T-helper 22 cell (primary cell): ENCODE measurements around the gene PITHD1.
A peak's percentile ranks its signal among the peaks of the same experiment; 100 is the strongest.
"Not testable (repeated sequence)": the region's sequence is repeated elsewhere in the genome, so short reads cannot be mapped to it uniquely, and the experiment has no call there.

Experiments used
- DNase-seq: peaks from one replicate; pipeline ENCODE4 v3.0.0-alpha.2; 2020; ENCODE audit warnings: low read depth

PITHD1 gene

GRCh38 chr1:23799255-23799569 lies 21.0 kb downstream of the PITHD1 start:
- DNase-seq, result no peak

- no peak for DNase-seq
These were observed 21.6 kb downstream of the PITHD1 start for GRCh38 chr1:23799570-23800399.

GRCh38 chr1:23800400-23801337 lies 22.5 kb downstream of the PITHD1 start, which contains the start of gene GALE:
Gene GALE (minus strand): TSS chr1:23800754. CDS start chr1:23799007, 1,747 bp downstream.
- peak; percentile 94 for DNase-seq

GRCh38 chr1:23801338-23801748 lies 23.1 kb downstream of the PITHD1 start:
- no peak for DNase-seq

- DNase-seq, result no peak
These were observed 23.7 kb downstream of the PITHD1 start for GRCh38 chr1:23801876-23802275.

GRCh38 chr1:23802809-23803342 lies 24.7 kb downstream of the PITHD1 start:
- not testable (repeated sequence) for DNase-seq

GRCh38 chr1:23803674-23804073 lies 25.5 kb downstream of the PITHD1 start:
- DNase-seq, result no peak

GRCh38 chr1:23804183-23804835 lies 26.1 kb downstream of the PITHD1 start:
- DNase-seq, result no peak

GRCh38 chr1:23805025-23805424 lies 26.8 kb downstream of the PITHD1 start:
- no peak for DNase-seq

GRCh38 chr1:23806280-23806679 lies 28.1 kb downstream of the PITHD1 start:
- DNase-seq, result no peak

GRCh38 chr1:23807453-23807852 lies 29.2 kb downstream of the PITHD1 start:
- no peak for DNase-seq

- DNase-seq, result peak; percentile 64
These were observed 31.5 kb downstream of the PITHD1 start for GRCh38 chr1:23809751-23810171.

- DNase-seq, result no peak
These were observed 32.8 kb downstream of the PITHD1 start for GRCh38 chr1:23810818-23811540.

- no peak for DNase-seq
These were observed 35.8 kb downstream of the PITHD1 start for GRCh38 chr1:23814016-23814415.

- no peak for DNase-seq
These were observed 38.1 kb downstream of the PITHD1 start for GRCh38 chr1:23816361-23816760.

- DNase-seq, result no peak
These were observed 38.7 kb downstream of the PITHD1 start for GRCh38 chr1:23816906-23817305.

- no peak for DNase-seq
These were observed 39.4 kb downstream of the PITHD1 start for GRCh38 chr1:23817633-23818032.

GRCh38 chr1:23823767-23824166 lies 45.5 kb downstream of the PITHD1 start:
- DNase-seq, result no peak

GRCh38 chr1:23824711-23825075 lies 46.5 kb downstream of the PITHD1 start:
- DNase-seq, result no peak

- DNase-seq, result peak; percentile 79
These were observed 47.0 kb downstream of the PITHD1 start, which contains the start of gene HMGCL for GRCh38 chr1:23825076-23825761. Gene HMGCL (minus strand): TSS chr1:23825429. CDS start chr1:23825415, 14 bp downstream.
